H9 (cell line): ENCODE results near the gene TOM1L2. TPM values are rescaled to one million over a fixed set of nuclear protein-coding genes. Genes with fewer than 3 reads are reported as not detected.

ENCODE experiments used
- DNase-seq: peaks from one replicate; pipeline ENCODE4 v3.0.0-alpha.2; 2017
- H2AFZ ChIP-seq: one replicate; pipeline ENCODE4 v1.6.1; 2013; ENCODE audit warnings: mild to moderate bottlenecking, low read length, control low read depth, moderate library complexity
- H2AK5ac ChIP-seq: 2 replicates; pipeline ENCODE4 v1.6.1; 2013; ENCODE audit warnings: low read length, control low read depth, mixed read lengths; ENCODE audit not compliant: insufficient read length
- H2BK120ac ChIP-seq: one replicate; pipeline ENCODE4 v1.6.1; 2013; ENCODE audit warnings: low read depth, mild to moderate bottlenecking, low read length, control low read depth, inconsistent platforms; ENCODE audit not compliant: poor library complexity, severe bottlenecking
- H2BK12ac ChIP-seq: 2 replicates; pipeline ENCODE4 v1.6.1; 2013; ENCODE audit warnings: low read length, control low read depth, mixed read lengths, low read depth; ENCODE audit not compliant: insufficient read length
- H2BK15ac ChIP-seq: 2 replicates; pipeline ENCODE4 v1.6.1; 2013; ENCODE audit warnings: low read depth, low read length, control low read depth
- H2BK20ac ChIP-seq: one replicate; pipeline ENCODE4 v1.6.1; 2013; ENCODE audit warnings: low read depth, mild to moderate bottlenecking, low read length, control low read depth, inconsistent platforms; ENCODE audit not compliant: poor library complexity, severe bottlenecking
- H2BK5ac ChIP-seq: 2 replicates; pipeline ENCODE4 v1.6.1; 2013; ENCODE audit warnings: low read length, control low read depth, mixed read lengths; ENCODE audit not compliant: insufficient read length
- H3K14ac ChIP-seq: 2 replicates; pipeline ENCODE4 v1.6.1; 2013; ENCODE audit warnings: low read length, control low read depth; ENCODE audit not compliant: insufficient read depth
- H3K18ac ChIP-seq: 2 replicates; pipeline ENCODE4 v1.6.1; 2013; ENCODE audit warnings: low read depth, mild to moderate bottlenecking, mixed read lengths, low read length, control low read depth; ENCODE audit not compliant: insufficient read length
- H3K23ac ChIP-seq: 2 replicates; pipeline ENCODE4 v1.6.1; 2013; ENCODE audit warnings: low read length, control low read depth, mixed read lengths, low read depth; ENCODE audit not compliant: insufficient read length
- H3K23me2 ChIP-seq: 2 replicates; pipeline ENCODE4 v1.6.1; 2013; ENCODE audit warnings: low read depth, mild to moderate bottlenecking, mixed read lengths, low read length, control low read depth; ENCODE audit not compliant: insufficient read length, poor library complexity, severe bottlenecking
- H3K27ac ChIP-seq: 2 replicates; pipeline ENCODE4 v1.5.1; 2013; ENCODE audit warnings: low read length, control low read depth, mixed read lengths, low read depth; ENCODE audit not compliant: insufficient read length
- H3K27me3 ChIP-seq: 2 replicates; pipeline ENCODE4 v1.6.1; 2013; ENCODE audit warnings: low read length, control low read depth, inconsistent platforms; ENCODE audit not compliant: insufficient read depth
- H3K4ac ChIP-seq: 2 replicates; pipeline ENCODE4 v1.6.1; 2013; ENCODE audit warnings: low read depth, mild to moderate bottlenecking, control low read depth, inconsistent platforms, low read length, moderate library complexity
- H3K4me1 ChIP-seq: 2 replicates; pipeline ENCODE4 v1.6.1; 2013; ENCODE audit warnings: low read length, control low read depth, inconsistent platforms; ENCODE audit not compliant: insufficient read depth
- H3K4me2 ChIP-seq: 2 replicates; pipeline ENCODE4 v1.6.1; 2013; ENCODE audit warnings: low read length, control low read depth, mixed read lengths; ENCODE audit not compliant: insufficient read length, insufficient read depth
- H3K56ac ChIP-seq: 2 replicates; pipeline ENCODE4 v1.6.1; 2013; ENCODE audit warnings: low read depth, mild to moderate bottlenecking, mixed read lengths, low read length, control low read depth; ENCODE audit not compliant: insufficient read length
- H3K79me1 ChIP-seq: 2 replicates; pipeline ENCODE4 v1.6.1; 2013; ENCODE audit warnings: low read depth, mild to moderate bottlenecking, moderate library complexity, low read length, control low read depth, inconsistent platforms; ENCODE audit not compliant: insufficient read depth, poor library complexity, severe bottlenecking
- H3K79me2 ChIP-seq: 2 replicates; pipeline ENCODE4 v1.6.1; 2013; ENCODE audit warnings: low read length, control low read depth, inconsistent platforms; ENCODE audit not compliant: insufficient read depth
- H3K9ac ChIP-seq: 2 replicates; pipeline ENCODE4 v1.6.1; 2013; ENCODE audit warnings: low read length, control low read depth, mixed read lengths; ENCODE audit not compliant: insufficient read length; ENCODE audit errors: extremely low read depth
- H3K9me3 ChIP-seq: one replicate; pipeline ENCODE4 v1.6.1; 2013; ENCODE audit warnings: low read depth, low read length, inconsistent platforms; ENCODE audit not compliant: control insufficient read depth
- H3T11ph ChIP-seq: one replicate; pipeline ENCODE4 v1.6.1; 2013; ENCODE audit warnings: mild to moderate bottlenecking, low read length, control low read depth, inconsistent platforms
- H4K20me1 ChIP-seq: one replicate; pipeline ENCODE4 v1.6.1; 2013; ENCODE audit not compliant: control insufficient read depth, insufficient read length, insufficient read depth
- H4K5ac ChIP-seq: 2 replicates; pipeline ENCODE4 v1.6.1; 2013; ENCODE audit warnings: low read depth, mild to moderate bottlenecking, mixed read lengths, low read length, control low read depth; ENCODE audit not compliant: insufficient read length
- H4K8ac ChIP-seq: replicated peaks from 2 replicates; pipeline ENCODE4 v1.6.1; 2013; ENCODE audit warnings: low read length, control low read depth, mixed read lengths, low read depth; ENCODE audit not compliant: insufficient read length
- H4K91ac ChIP-seq: 2 replicates; pipeline ENCODE4 v1.6.1; 2013; ENCODE audit warnings: low read depth, mild to moderate bottlenecking, moderate library complexity, mixed read lengths, low read length, control low read depth; ENCODE audit not compliant: insufficient read length
- H3K27ac Mint-ChIP-seq, 3 experiments: 2 replicates in 2 of 3; 3 replicates in 1 of 3; pipeline ENCODE4 v1.8.0; 2020 to 2021; ENCODE audit warnings: mixed read lengths in 3 of 3, mild to moderate bottlenecking in 1 of 3, moderate library complexity in 1 of 3
- H3K27me3 Mint-ChIP-seq: 2 replicates; pipeline ENCODE4 v1.8.0; 2021; ENCODE audit warnings: low read depth, mild to moderate bottlenecking, moderate library complexity, mixed read lengths
- H3K36me3 Mint-ChIP-seq, 3 experiments: 2 replicates in 2 of 3; 3 replicates in 1 of 3; pipeline ENCODE4 v1.8.0; 2020 to 2021; ENCODE audit warnings: low read depth in 3 of 3, mixed read lengths in 3 of 3; ENCODE audit not compliant: insufficient read depth in 1 of 3
- H3K4me1 Mint-ChIP-seq, 2 experiments: 2 replicates each; pipeline ENCODE4 v1.8.0; 2020; ENCODE audit warnings: mixed read lengths in 2 of 2
- H3K4me3 Mint-ChIP-seq, 2 experiments: 2 replicates in 1 of 2; 3 replicates in 1 of 2; pipeline ENCODE4 v1.8.0; 2020 to 2021; ENCODE audit warnings: mild to moderate bottlenecking in 2 of 2, mixed read lengths in 2 of 2, moderate library complexity in 1 of 2
- H3K9me3 Mint-ChIP-seq, 2 experiments: 2 replicates in 1 of 2; 3 replicates in 1 of 2; pipeline ENCODE4 v1.8.0; 2020; ENCODE audit warnings: mild to moderate bottlenecking in 2 of 2, mixed read lengths in 2 of 2, moderate library complexity in 1 of 2
- WGBS: extraction: QIAGEN DNeasy Blood & Tissue Kit; methylation state at CpG from one replicate; pipeline ENCODE4 v1.1.7; 2013; ENCODE audit warnings: missing lambda C conversion rate, low lambda C conversion rate, mixed read lengths; ENCODE audit not compliant: insufficient read length; ENCODE audit errors: extremely low coverage; 5-methylcytosine and 5-hydroxymethylcytosine counted together
- total RNA-seq: library from RNA; stranded (reverse); gene quantifications from 2 replicates; pipeline ENCODE4 v1.2.1, GENCODE V29; 2021
- TF ChIP-seq, protein P1 (sequence below): fragments of 200-600 bp; sonication (generic); conservative IDR thresholded peaks from 3 replicates; pipeline ENCODE4 v1.8.0; 2021; ENCODE audit warnings: antibody characterized with exemption, mild to moderate bottlenecking

Gene TOM1L2
- total RNA-seq, 1 experiment from 2014 or later, result 4.6 TPM

DNA sequence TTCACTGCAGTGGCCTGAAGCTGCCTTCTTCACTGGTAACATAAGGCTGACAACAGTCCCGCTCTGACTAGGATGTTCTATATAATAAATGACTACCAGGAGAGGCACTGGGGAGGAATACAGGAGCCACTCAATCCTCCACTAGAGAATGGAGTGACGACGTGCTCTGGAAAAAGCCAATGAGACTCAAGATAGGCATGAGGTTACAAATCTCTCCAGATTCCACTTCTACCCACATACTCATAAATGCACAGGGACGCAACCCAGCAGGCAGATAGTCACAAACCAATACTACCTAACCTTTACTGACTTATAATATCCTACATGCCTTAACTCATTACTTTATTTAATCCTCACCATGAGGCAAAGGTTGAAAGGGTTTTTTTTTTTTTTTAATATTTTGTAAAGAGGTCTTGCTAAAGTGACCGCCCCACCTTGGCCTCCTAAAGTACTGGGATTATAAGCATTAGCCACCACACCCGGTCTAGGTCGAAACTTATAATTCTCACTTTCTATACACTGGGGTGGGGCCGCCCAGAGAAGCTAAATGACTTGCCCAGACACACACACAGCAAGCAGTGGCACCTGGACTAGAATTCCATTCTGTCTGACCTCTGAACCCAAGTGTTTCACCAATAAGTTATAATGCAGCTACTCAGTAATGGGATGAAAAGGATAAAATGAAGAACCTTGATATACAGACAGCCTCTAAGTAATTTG is 33.7 kb downstream of the TOM1L2 start:
- H3K4me3 Mint-ChIP-seq, result no peak overlapping the region

More for the DNA sequence above, 33.7 kb downstream of the TOM1L2 start:
- Histone ChIP-seq H4K20me1 (no peaks in the 10 kb centered on the region), H2BK120ac (no peak overlapping the region), H3K9me3 (no peaks in the 10 kb centered on the region), H3K18ac (no peak overlapping the region), H3K4ac (no peak overlapping the region), H3K56ac (no peak overlapping the region), H3K79me1 (no peaks in the 10 kb centered on the region), H2AK5ac (no peak overlapping the region), H3K14ac (no peak overlapping the region; the same call in 1 of the 2 replicates), H2BK20ac (no peak overlapping the region), H3K27ac (no peak overlapping the region), H3K9ac (no peak overlapping the region), H3K23me2 (no peaks in the 10 kb centered on the region), H3K4me2 (no peak overlapping the region), H2BK12ac (no peak overlapping the region), H3K79me2 (no peaks in the 10 kb centered on the region), H2BK5ac (no peak overlapping the region), H3T11ph (no peak overlapping the region), H4K91ac (no peak overlapping the region), H3K4me1 (no peaks in the 10 kb centered on the region; the same call in 1 of the 2 replicates), H2AFZ (no peak overlapping the region), H3K27me3 (no peaks in the 10 kb centered on the region), H3K23ac (no peak overlapping the region), H4K5ac (no peak overlapping the region), H4K8ac (no peak overlapping the region), H2BK15ac (no peak overlapping the region)
- Mint-ChIP-seq H3K9me3 (no peaks in the 10 kb centered on the region), H3K36me3 (no peaks in the 10 kb centered on the region), H3K27me3 (no peaks in the 10 kb centered on the region; the same call in 1 of the 2 replicates), H3K4me1 (peaks cover 27 to 33% of the 10 kb centered on the region in 2 experiments), H3K27ac (no peak overlapping the region)
- DNase-seq, result no peak
- TF ChIP-seq, protein P1, sequence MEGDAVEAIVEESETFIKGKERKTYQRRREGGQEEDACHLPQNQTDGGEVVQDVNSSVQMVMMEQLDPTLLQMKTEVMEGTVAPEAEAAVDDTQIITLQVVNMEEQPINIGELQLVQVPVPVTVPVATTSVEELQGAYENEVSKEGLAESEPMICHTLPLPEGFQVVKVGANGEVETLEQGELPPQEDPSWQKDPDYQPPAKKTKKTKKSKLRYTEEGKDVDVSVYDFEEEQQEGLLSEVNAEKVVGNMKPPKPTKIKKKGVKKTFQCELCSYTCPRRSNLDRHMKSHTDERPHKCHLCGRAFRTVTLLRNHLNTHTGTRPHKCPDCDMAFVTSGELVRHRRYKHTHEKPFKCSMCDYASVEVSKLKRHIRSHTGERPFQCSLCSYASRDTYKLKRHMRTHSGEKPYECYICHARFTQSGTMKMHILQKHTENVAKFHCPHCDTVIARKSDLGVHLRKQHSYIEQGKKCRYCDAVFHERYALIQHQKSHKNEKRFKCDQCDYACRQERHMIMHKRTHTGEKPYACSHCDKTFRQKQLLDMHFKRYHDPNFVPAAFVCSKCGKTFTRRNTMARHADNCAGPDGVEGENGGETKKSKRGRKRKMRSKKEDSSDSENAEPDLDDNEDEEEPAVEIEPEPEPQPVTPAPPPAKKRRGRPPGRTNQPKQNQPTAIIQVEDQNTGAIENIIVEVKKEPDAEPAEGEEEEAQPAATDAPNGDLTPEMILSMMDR, result no peak
- WGBS, result no CpG with 5 or more reads among the region's 8 CpGs
